ENCODE results near the gene POLR3B.

The POLR3B gene

DNA sequence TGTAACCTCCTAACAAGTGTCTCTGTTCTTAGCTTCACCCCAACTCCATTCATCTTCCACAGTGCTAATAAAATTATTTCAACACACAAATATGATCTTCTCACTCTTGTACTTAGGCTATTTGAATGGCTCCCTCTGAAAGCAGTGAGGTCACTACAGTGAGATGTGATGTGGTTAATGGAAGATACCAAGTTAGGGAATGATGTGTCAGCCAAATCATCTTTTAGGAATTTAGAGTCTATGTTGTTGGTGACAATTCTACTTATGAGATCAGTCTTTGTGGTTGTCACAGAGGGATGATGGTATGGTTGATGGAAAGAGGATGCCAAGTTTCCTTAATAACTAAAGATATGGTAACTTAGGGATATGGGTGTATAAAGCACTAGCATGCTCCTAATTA lies 57.6 kb downstream of the POLR3B start:
- Mint-ChIP-seq H3K36me3 (peaks cover 33% of the 10 kb centered on the region), H3K27me3 (no peaks in the 10 kb centered on the region), H3K4me1 (no peaks in the 10 kb centered on the region), H3K27ac (no peak overlapping the region), H3K9me3 (no peaks in the 10 kb centered on the region), H3K4me3 (no peak overlapping the region)
- ATAC-seq (ENCODE audit: low read depth) = no peak
- no peak for DNase-seq (ENCODE audit: low spot score in 2 of 2)

DNA sequence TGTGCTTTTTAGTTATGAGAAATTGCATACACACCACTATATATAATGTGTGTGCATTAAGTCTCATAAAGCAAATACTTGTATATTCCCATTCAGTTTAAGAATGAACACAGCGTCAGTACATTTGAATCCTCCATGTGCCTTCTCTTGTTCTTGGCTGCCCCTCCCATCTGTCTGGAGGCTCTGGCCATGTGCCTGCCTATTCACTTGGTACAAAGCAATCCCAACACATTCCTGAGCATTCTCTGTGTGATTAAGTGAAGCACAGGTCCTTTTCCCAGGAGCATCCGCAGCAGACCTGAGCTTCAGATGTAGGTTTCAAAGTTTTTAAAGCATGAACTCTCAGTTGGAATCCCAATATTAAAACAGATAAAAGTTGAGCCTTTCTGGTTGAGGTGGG lies 58.7 kb downstream of the POLR3B start:
- peaks cover 38% of the 10 kb centered on the region for H3K36me3 Mint-ChIP-seq
- ATAC-seq (ENCODE audit: low read depth) (no peak), DNase-seq (ENCODE audit: low spot score in 2 of 2) (no peak)
- H3K4me1 Mint-ChIP-seq = no peaks in the 10 kb centered on the region
- no peaks in the 10 kb centered on the region for H3K9me3 Mint-ChIP-seq
- no peaks in the 10 kb centered on the region for H3K27me3 Mint-ChIP-seq
- no peak overlapping the region for H3K4me3 Mint-ChIP-seq
- no peak overlapping the region for H3K27ac Mint-ChIP-seq

DNA sequence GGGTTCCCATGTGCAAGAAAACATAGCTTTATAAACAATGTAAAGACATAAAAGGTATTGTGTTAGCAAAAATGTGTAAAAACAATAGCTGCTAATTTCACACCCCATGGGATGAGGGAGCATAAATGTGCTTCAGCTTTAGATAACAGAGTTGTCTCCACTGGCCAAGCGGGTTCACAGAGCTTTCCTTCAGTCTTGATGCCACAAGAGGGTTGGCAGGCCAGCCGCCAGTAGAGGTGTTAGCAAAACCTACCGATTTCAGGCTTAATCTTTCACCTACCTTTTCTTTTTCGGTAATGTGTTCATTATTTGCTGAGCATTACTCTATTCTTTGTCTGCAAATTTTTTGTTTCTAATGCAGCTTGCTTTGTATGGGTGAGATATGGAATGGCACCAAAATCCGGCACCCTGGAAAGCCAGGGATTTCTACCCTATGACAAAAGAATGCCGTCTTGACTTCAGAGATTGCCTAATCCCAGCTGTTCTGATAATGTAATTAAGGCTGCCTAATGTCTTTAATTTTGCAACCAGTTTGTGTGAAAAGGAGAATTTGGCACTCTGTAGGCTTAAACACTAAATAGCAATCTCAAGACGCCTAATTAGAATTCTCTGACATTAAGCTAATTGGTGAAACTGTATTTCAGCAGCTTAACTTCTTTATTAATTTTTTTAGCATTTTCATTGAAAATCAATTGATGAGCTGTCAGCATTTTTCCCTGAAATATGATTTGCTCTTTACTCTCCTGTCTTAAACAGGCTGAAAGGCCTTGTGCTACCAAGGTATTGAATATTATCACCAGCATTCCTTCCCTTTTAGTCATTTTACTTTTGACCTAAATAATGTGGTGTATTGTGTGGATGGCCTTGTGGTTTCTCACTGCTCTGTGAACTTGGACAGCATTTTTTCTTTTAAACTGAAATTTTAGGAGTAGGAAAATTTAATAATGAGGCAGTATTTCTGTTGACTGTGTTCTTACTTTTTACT lies 60.7 kb downstream of the POLR3B start:
- Mint-ChIP-seq H3K4me3 (no peak overlapping the region), H3K9me3 (no peaks in the 10 kb centered on the region), H3K27ac (no peak overlapping the region), H3K4me1 (no peaks in the 10 kb centered on the region), H3K27me3 (no peaks in the 10 kb centered on the region), H3K36me3 (peaks cover 39% of the 10 kb centered on the region)
- no peak for DNase-seq (ENCODE audit: low spot score in 2 of 2)
- ATAC-seq (ENCODE audit: low read depth) = no peak

DNA sequence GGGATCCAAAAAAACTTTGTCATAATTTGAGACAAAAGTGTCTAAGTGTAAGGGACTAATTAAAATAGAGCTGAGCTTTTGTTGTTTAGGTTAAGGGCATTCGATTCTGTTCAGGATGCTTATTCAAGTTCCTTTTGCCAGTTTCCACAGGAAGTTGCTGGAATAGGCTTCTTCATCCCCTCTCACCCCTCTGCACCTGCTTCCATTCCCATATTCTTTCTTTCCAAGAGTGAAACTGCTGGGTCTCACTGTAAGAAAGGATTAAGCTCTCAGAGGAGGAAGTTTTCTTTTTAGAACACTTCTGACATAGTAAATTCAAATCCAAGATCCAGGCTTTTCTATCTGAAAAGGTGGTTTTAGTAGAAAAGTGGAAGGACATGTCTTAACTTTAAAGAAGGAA lies 61.4 kb downstream of the POLR3B start:
- ATAC-seq (ENCODE audit: low read depth) (no peak), DNase-seq (ENCODE audit: low spot score in 2 of 2) (no peak)
- Mint-ChIP-seq H3K9me3 (no peaks in the 10 kb centered on the region), H3K27me3 (no peaks in the 10 kb centered on the region), H3K4me1 (no peaks in the 10 kb centered on the region), H3K36me3 (peaks cover 36% of the 10 kb centered on the region), H3K27ac (no peak overlapping the region), H3K4me3 (no peak overlapping the region)

DNA sequence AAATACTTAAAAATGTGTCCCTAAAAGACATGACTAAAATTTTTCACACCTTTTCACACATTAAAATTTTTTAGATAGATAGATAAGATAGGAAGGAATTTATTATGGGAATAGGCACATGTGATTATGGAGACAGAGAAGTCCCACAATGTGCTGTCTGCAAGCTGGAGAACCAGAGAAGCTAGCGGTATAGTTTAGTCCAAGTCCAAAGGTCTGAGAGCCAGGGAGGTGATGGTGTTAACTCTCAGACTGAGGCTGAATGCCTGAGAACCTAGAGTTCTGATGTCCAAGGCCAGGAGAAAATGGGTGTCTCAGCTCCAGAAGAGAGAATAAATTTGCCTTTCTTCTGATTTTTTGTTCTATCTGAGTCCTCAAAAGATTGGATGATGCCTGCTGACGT lies 65.7 kb downstream of the POLR3B start:
- Mint-ChIP-seq H3K36me3 (peaks cover 17% of the 10 kb centered on the region), H3K4me3 (no peak overlapping the region), H3K9me3 (no peaks in the 10 kb centered on the region), H3K27me3 (no peaks in the 10 kb centered on the region), H3K4me1 (no peaks in the 10 kb centered on the region), H3K27ac (no peak overlapping the region)
- ATAC-seq (ENCODE audit: low read depth) (no peak), DNase-seq (ENCODE audit: low spot score in 2 of 2) (no peak)

DNA sequence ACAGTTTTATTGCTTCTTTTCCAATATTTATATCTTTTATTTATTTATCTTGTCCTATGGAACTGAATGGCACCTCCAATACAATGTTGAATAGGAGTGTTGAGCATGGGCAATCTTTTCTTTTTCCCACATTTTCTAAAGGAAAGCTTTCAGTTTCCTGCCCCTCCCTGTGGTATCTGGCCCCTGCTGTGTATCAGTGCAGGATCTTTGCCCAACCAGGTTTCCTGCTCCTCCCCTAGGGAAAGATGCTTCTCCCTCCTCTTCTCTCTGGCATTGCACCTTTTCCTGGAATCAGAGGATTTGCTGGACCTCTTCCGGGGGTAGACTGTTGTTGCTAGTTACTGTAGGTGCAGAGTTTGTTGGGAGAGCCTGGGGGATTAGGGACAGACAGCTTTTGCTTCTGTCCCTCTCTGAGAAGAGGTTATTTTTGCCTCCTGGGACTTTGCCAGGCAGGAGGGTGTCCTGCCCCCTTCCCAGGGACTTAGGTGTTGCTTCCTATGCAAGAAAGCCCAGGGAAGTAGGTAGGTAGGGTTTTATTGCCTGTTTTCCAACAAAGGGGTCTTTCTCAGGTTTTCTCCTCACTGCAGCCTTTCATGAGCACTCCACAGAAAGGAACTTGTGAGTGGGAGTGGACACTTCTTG lies 67.6 kb downstream of the POLR3B start:
- Mint-ChIP-seq H3K4me3 (no peak overlapping the region), H3K27ac (no peak overlapping the region), H3K4me1 (no peaks in the 10 kb centered on the region), H3K27me3 (no peaks in the 10 kb centered on the region), H3K9me3 (no peaks in the 10 kb centered on the region), H3K36me3 (peaks cover 18% of the 10 kb centered on the region)
- DNase-seq (ENCODE audit: low spot score in 2 of 2) = no peak
- no peak for ATAC-seq (ENCODE audit: low read depth)

DNA sequence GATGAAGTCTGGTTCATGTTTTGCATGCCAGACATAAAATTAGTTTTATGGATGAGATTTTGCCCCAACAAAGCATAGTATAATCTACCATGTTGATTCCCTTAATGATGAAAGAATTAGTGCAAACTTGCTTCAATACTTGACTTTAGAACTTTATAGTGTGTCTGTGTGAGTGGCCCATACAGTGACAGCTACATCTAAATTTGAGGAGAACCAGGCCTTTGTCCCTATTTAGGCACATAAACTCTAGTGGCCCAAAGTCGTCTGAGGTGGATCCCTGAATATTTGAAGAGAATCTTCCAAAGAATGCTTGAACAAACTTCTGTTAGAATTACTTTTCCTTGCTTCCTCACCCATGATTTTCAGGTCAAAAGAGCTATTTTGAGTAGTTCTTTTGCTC lies 70.4 kb downstream of the POLR3B start:
- Mint-ChIP-seq H3K36me3 (peaks cover 17% of the 10 kb centered on the region), H3K9me3 (no peaks in the 10 kb centered on the region), H3K4me1 (no peaks in the 10 kb centered on the region), H3K27me3 (no peaks in the 10 kb centered on the region), H3K27ac (no peak overlapping the region), H3K4me3 (no peak overlapping the region)
- ATAC-seq (ENCODE audit: low read depth) = no peak
- DNase-seq (ENCODE audit: low spot score in 2 of 2) = no peak

DNA sequence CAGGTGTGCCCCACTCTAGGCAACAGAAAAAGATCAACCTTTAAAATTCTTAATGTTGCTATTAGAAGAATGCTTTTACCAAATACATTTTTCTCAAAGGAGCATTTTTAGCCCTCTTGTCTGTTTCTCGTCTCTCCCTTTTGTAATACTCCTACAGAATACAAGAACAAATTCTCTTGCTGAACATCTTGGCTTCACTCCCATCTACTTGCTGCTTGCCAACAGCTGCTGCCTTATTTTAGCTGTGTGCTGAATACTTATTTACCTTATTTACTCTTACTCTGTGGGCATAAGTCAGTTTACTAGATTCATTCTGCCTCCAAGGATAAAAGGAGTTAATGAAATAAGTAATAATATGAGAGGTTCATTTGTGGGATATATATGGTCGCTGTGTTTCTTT lies 70.8 kb downstream of the POLR3B start:
- Mint-ChIP-seq H3K27ac (no peak overlapping the region), H3K4me3 (no peak overlapping the region), H3K36me3 (peaks cover 18% of the 10 kb centered on the region), H3K27me3 (no peaks in the 10 kb centered on the region), H3K4me1 (no peaks in the 10 kb centered on the region), H3K9me3 (no peaks in the 10 kb centered on the region)
- no peak for ATAC-seq (ENCODE audit: low read depth)
- no peak for DNase-seq (ENCODE audit: low spot score in 2 of 2)

DNA sequence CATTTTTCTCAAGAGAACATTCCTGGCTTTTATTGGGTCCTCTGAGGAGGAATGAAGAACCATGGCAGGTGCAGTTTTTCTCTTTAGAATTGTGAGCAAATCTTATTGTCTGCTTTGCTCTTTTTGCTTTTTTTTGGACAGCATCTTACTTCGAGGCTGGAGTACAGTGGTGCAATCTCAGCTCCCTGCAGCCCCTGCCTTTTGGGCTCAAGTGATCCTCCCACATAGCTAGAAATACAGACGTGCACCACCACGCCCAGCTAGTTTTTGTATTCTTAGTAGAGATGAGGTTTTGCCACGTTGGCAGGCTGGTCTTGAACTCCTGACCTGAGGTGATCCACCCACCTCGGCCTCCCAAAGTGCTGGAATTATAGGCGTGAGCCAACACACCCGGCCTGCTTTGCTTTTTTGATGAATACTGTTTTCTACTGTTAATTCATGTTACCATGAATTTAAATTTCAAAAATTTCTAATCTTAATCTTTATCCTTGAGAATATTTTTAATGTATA lies 71.5 kb downstream of the POLR3B start:
- ATAC-seq (ENCODE audit: low read depth) (no peak), DNase-seq (ENCODE audit: low spot score in 2 of 2) (no peak)
- Mint-ChIP-seq H3K4me1 (no peaks in the 10 kb centered on the region), H3K27ac (no peak overlapping the region), H3K36me3 (peaks cover 18% of the 10 kb centered on the region), H3K4me3 (no peak overlapping the region), H3K27me3 (no peaks in the 10 kb centered on the region), H3K9me3 (no peaks in the 10 kb centered on the region)

DNA sequence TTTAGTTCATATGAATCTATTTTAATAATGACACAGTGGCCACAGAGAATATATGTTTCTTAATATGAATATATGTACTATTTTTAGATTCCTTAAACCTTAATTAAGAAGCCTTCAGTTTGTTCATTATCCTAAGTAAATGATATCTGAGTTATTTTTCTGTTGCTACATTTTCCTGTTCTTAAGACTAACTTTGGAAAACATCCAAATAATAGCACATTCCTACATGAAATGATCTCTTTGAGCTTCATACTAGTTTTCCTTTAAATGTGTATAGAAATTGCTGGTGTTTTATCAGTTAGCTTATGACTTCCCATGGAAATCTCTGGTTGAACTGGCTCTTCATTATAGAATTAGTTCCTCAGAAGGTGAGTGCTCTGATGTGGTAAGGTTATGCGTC lies 72.1 kb downstream of the POLR3B start:
- Mint-ChIP-seq H3K27me3 (no peaks in the 10 kb centered on the region), H3K4me3 (no peak overlapping the region), H3K27ac (no peak overlapping the region), H3K9me3 (no peaks in the 10 kb centered on the region), H3K36me3 (peaks cover 20% of the 10 kb centered on the region), H3K4me1 (no peaks in the 10 kb centered on the region)
- DNase-seq (ENCODE audit: low spot score in 2 of 2) (no peak), ATAC-seq (ENCODE audit: low read depth) (no peak)

DNA sequence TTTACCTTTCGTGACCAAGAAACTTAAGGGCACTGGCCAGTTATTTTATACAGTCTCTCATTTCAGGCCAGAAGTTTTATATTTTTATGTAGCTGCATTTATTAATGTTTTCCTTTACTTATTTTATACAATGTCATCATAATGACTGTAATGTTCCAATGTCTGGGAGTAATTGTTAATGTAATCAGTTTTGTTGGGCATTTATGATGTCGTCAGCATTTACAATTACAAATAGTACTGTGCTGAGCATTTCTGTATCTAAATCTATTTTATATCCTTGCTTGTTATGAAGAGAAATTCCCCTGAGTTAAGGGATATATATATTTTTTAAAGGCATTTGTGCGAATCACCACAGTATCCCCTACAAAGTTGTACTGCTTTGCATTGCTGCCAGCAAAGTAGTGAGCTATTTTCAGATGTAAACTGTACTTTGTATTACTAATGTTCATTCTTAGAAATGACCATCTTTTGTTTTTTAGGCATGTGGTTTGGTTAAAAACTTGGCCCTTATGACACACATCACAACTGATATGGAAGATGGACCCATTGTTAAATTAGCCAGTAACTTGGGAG lies 74.4 kb downstream of the POLR3B start:
- Mint-ChIP-seq H3K4me3 (no peak overlapping the region), H3K27ac (no peak overlapping the region), H3K36me3 (peaks cover 30% of the 10 kb centered on the region), H3K4me1 (no peaks in the 10 kb centered on the region), H3K9me3 (no peaks in the 10 kb centered on the region), H3K27me3 (no peaks in the 10 kb centered on the region)
- DNase-seq (ENCODE audit: low spot score in 2 of 2) (no peak), ATAC-seq (ENCODE audit: low read depth) (no peak)

DNA sequence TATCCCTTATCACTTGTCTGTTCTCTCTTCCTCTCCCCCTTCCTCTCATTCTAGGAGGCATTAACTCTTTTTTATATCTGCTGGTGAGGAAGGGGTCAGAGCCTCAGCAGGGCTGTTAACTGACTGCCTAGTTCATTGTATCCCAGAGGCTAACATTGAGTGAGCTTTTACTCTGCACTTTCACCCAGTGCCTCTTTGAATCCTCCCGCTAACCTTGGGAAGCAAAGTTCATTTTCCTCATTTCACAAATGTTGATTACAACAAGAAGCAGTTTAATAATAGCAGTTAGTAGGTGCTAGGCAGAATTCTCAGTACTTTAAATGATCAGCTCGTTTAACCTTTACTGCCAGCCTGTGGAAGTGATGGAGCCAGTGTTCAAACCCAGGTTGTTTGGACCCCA lies 75.5 kb downstream of the POLR3B start:
- H3K36me3 Mint-ChIP-seq = peaks cover 40% of the 10 kb centered on the region
- H3K4me3 Mint-ChIP-seq = no peak overlapping the region
- DNase-seq (ENCODE audit: low spot score in 2 of 2) (no peak), ATAC-seq (ENCODE audit: low read depth) (no peak)
- no peak overlapping the region for H3K27ac Mint-ChIP-seq
- no peaks in the 10 kb centered on the region for H3K27me3 Mint-ChIP-seq
- H3K4me1 Mint-ChIP-seq = no peaks in the 10 kb centered on the region
- H3K9me3 Mint-ChIP-seq = no peaks in the 10 kb centered on the region

DNA sequence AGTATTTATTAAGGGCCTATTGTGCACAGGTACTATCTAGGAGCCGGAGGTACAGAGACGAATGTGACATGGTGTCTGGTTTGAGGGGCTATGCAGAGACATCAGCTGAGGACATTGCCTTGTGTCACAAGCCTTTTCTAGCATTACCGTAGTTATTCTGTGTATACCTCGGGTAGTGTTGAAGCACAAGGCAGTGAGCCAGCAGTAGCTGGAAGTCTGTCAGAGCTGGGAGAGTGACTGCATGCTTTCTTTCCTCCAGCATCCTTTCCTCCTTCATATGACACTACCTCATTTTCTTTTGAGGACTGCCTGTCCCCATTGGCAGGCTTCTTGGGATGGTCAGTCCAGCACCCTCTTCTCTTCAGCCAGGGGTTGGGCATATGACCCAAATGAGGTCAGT lies 77.0 kb downstream of the POLR3B start:
- no peak for DNase-seq (ENCODE audit: low spot score in 2 of 2)
- Mint-ChIP-seq H3K27ac (no peak overlapping the region), H3K4me3 (no peak overlapping the region), H3K9me3 (no peaks in the 10 kb centered on the region), H3K4me1 (no peaks in the 10 kb centered on the region), H3K36me3 (peaks cover 38% of the 10 kb centered on the region), H3K27me3 (no peaks in the 10 kb centered on the region)
- ATAC-seq (ENCODE audit: low read depth) = no peak

DNA sequence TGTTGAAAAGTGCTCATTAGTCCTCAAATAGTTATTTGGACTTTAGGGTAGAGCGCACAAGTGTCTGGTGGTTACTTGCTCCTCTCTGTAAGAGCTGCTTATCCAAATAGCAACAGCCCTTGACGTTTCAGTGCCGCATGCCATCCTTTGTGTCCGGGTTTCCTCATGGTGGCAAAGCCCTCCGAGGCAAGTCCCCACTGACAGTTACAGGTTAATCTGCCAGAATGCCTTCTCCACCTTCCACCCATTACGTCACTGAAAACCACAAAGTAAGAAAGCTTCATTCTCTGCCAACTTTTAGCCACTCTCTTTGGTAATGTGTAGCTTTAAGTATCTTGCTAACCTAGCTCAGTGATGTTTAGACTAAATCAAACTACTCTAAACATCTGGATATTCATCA lies 78.6 kb downstream of the POLR3B start:
- H3K27me3 Mint-ChIP-seq = no peaks in the 10 kb centered on the region
- H3K9me3 Mint-ChIP-seq = no peaks in the 10 kb centered on the region
- no peaks in the 10 kb centered on the region for H3K4me1 Mint-ChIP-seq
- DNase-seq (ENCODE audit: low spot score in 2 of 2) = no peak
- peaks cover 43% of the 10 kb centered on the region for H3K36me3 Mint-ChIP-seq
- no peak overlapping the region for H3K4me3 Mint-ChIP-seq
- no peak overlapping the region for H3K27ac Mint-ChIP-seq
- no peak for ATAC-seq (ENCODE audit: low read depth)
